Measurements from ENCODE around the gene ANKRD11.
A peak's percentile ranks its signal among the peaks of the same experiment; 100 is the strongest.
"Not testable (repeated sequence)": the region's sequence is repeated elsewhere in the genome, so short reads cannot be mapped to it uniquely, and the experiment has no call there.

Gene ANKRD11

DNA sequence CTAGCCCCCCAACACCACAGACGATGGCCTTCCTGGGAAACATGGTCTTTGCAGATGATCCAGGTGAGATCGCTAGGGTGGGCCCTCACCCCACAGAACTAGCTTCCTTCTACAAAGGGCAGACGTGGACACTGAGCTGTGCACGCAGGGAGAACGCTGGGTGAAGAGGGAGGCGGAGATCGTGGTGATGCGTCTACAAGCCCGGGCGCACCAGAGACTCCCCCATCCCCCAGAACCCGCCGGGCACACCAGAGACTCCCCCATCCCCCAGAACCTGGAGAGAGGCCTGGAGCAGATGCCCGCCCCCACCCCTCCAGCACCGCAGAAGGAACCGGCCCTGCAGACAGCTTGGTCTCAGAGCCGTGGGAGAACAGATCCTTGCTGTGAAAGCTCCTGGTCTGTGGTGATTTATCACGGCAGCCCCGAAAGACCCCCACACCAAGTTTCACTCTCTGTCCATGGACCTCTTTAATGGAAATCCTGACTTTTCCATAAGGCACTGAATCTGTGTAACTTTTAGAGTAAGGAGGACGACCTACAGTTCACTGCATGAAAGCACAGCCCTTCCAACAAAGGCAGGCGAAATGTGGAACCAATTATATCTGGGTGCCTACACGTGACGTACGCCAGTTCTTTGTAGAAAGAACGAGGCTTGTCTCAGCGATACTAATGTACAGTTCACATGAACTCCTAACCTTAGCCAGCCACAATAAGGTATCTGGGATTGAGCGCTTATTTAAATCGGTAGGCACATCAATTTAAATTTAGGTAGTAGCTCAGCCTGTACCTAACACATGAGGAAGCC, 88.5 kb downstream of the ANKRD11 start:
- no peak for DNase-seq

DNA sequence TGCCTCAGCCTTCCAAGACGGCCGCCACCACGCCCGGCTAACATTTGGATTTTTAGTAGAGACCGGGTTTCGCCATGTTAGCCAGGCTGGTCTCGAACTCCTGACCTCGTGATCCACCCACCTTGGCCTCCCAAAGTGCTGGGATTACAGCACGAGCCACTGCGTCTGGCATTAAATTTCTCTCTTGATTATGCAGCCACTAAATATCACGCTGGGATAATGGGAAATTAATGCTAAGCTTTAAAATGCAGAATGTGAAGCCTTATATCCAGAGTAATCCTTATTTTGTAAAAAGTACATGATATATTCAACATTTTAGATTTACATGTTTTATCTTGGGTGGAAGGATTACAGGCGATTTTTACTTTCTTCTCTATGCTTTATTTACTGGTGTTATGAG, 89.2 kb downstream of the ANKRD11 start:
- no peak for DNase-seq

DNA sequence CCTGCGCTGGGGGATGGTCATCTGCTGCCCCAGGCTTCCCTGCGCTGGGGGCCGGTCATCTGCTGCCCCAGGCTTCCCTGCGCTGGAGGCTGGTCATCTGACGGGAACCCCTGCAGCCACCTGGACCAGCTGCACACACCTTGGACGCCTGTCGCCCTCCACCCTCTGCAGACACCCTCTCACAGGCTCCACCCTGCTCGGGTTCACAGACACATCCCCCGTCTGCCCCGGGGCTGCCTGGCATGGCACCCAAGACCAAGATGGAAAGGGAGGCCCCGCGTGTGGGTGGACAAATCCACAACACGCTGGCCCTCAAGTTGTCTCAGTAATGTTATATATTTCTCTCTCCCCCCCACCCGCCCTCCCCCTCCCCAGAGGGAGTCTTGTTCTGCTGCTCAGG, 89.6 kb downstream of the ANKRD11 start:
- DNase-seq = no peak

DNA sequence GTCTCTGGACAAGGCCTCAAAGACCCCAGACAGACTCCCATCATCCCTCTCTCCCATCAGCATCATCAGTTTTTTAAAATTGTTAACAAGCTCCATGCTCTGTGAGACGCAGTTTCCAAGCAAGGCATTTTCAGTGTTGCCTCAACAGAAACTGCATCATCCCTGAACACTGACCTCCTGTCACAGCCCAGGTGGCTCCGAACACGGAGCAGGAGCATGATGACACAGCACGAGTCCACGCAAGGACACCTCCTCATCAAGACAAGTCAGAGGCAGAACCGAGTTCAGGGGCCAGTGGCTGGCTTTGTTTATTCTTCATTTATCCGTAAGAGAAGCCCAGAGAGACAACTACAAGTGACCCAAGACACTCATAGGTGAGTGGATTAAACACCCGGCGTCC, 91.4 kb downstream of the ANKRD11 start:
- no peak for DNase-seq

DNA sequence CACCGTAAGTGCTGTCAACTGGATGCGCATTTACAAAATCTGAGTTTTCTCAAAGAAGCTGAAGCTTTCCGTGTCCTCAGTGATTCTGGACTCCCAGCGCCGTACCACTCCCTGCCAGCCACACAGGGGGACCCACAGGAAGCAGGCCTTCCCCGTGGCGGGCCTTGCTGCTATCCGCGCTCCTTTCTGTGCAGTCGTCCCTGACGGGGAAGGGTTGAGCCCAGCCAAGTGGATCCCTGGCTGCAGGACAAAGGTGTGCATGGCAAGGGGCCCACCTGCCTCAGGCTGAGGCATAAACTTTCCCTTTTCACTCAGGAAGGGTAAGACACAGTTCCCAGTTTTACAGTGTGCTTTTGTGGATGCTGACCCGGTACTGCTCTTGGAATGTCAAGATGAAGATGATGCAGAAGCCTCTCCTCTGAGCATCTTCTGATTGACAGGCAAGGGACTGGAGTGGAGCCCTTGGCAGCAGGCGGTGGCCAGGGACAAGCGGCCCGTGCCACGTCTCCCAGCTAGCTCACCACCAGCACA, 93.0 kb downstream of the ANKRD11 start:
- DNase-seq = no peak

DNA sequence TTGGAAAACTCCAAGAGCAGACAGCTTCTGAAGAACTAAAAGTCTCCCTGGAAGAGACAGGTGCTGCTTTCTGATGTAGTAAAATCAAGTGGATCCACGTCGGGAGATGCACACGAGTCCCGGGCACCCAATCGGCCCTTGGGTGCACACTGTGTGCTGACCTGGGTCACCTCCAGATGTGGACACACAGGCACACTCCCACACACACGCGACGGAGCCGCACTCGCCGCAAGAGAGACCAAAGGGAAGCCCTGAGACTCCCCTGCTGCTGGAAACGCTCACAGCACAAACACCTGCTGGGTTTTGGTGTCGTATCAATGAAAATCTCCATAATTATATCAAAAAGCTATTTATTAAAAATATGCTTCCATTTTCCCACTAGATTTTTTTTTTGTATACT, 94.2 kb downstream of the ANKRD11 start:
- no peak for DNase-seq

DNA sequence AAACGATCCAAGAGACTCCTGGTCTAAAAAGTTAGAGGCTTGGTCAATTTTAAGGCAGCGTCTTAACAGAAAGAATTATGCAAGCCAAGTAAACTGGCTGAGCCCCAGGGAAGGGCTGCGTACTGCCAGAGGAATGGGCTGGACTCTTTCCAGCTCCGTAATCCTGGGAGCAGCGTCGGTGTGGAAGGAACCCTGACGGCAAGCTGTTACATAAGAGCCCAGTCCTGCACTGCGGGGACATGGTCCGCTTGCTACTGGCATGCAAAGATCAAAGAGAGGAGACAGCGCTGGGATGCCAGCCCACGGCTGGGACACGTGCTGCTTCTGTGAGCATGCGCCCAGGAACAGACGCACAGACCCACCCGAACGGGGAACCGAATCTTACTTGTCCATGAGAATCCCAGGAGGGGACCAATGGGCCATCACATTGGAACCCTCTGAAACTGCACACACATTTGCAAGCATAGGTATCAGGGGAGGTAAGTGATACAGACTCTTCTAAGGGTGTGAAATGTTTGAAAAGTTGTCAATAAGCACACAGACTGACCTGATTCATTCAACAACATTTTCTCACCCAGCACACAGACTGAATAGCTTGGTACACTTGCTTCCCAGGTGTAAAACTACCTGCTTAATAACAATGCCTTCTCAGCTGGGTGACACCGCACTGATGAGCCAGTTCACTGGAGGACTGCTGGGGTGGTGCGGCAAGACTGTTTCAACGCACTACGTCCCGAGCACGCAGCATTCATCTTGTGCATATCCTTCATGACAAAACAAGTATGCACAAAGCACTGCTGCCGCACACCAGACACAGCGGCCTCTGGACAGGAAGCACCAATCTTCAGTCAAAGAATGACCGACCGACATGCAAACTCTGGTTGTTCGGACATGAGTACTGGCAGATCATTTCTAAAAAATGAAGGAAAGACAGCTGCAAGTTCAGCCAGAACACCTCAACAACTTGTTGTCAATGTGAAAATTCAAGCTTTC, 94.9 kb downstream of the ANKRD11 start:
- DNase-seq = no peak

DNA sequence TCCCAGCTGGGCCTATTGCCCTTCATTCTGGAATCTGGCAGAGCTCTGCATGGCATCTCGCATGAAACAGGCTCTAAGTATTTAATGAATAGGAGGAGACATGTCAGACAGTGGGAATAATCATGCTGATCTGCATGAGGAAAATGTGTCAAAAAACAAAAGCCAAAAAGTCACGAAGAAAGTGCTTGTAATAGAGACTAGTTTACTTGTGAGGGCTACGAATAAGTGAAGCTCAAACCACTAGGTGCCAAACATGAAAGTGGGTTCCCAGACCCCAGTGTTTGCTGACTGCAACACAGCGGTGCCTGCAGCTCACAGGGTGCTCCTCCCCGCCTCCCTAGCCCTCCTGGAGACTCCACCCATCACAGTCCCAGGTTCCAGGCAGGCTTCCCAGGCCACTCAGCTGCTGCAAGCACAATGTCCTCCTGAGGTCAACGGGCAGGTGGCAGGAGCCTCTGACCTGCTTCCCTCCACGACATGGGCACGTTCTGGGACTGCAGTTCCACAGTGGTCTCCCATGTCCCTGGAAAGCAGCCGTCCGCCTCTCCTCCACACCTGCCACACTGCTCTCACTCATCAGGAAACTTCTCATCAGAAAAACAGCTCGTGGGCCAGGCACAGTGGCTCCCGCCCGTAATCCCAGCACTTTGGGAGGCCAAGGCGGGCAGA, 96.5 kb downstream of the ANKRD11 start:
- DNase-seq = no peak

DNA sequence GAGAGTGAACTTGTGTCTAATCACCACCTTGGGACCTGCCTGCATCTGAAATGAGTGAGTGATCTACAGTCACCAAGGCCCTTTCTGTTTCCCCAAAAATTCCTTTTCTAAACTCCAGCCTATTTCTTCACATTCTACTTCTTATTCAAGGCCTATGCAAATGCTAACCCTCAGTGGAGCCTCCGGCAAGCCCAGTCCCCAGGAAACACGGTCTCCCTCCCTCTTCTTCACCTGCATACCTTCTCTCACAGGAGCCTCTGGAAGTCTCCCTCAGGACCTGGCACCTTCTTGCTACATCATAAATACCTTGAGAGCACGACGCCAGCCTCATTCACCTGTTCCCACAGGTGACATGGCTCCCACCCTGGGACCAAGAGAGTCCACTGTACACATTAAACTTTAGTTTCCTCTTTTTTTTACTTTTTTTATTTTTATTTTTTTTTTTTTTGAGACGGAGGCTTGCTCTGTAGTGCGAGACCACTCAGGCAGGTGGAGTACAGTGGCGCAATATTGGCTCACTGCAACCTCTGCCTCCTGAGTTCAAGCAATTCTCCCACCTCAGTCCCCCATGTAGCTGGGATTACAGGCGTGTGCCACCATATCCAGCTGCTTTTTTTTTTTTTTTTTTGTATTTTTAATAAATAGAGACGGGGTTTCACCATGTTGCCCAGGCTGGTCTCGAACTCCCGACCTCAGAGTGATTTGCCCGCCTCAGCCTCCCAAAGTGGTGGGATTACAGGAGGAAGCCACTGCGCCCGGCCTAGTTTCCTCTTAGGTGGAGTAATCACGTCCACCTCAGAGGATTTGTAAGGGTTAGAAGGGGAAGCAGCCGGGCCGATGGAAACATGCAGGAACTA, 97.3 kb downstream of the ANKRD11 start:
- no peak for DNase-seq

DNA sequence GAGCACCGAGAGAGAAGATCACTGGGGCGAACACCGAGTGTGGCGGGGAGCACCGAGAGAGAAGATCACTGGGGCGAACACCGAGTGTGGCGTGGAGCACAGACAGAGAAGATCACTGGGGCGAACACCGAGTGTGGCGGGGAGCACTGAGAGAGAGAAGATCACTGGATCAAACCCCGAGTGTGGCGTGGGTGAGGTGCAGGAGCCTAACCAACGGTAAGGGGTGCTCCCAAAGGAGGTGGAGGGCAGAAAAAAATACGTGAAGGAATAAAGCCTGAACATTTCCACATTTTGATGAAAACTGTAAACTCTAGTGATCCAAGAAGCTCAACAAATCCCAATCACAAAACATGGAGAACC, 100.2 kb downstream of the ANKRD11 start:
- DNase-seq = not testable (repeated sequence)

DNA sequence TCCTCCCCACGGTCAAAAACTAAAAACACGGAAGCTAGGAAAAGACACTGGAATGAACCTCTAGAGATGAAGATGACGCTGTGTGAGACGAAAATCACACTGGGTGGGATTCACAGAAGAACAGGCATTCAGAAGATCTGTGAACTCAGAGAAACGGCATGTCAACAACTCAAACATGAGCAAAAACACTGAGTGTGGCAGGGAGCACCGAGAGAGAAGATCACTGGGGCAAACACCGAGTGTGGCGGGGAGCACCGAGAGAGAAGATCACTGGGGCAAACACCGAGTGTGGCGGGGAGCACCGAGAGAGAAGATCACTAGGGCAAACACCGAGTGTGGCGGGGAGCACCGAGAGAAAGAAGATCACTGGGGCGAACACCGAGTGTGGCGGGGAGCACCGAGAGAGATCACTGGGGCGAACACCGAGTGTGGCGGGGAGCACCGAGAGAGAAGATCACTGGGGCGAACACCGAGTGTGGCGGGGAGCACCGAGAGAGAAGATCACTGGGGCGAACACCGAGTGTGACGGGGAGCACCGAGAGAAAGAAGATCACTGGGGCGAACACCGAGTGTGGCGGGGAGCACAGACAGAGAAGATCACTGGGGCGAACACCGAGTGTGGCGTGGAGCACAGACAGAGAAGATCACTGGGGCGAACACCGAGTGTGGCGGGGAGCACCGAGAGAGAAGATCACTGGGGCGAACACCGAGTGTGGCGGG, 100.7 kb downstream of the ANKRD11 start:
- DNase-seq = not testable (repeated sequence)

DNA sequence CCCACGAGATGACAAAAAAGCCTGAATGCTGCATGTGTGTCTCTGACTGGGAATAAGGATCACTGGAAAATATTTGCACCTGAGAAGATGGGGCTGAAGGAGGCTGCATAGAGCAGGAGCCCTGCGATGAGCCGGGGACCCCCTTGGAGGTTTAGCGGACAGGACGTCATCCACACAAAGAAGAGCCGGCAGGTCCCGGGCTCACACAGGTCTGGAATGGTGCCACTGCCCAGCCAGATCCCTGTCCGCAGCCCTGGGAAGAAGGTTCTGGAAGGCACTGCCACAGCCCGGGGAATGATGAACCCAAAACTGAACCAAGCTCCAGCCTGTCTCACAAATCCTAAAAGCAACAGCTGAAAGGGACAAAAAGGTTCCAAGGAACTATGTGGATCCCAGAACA, 101.8 kb downstream of the ANKRD11 start:
- no peak for DNase-seq

DNA sequence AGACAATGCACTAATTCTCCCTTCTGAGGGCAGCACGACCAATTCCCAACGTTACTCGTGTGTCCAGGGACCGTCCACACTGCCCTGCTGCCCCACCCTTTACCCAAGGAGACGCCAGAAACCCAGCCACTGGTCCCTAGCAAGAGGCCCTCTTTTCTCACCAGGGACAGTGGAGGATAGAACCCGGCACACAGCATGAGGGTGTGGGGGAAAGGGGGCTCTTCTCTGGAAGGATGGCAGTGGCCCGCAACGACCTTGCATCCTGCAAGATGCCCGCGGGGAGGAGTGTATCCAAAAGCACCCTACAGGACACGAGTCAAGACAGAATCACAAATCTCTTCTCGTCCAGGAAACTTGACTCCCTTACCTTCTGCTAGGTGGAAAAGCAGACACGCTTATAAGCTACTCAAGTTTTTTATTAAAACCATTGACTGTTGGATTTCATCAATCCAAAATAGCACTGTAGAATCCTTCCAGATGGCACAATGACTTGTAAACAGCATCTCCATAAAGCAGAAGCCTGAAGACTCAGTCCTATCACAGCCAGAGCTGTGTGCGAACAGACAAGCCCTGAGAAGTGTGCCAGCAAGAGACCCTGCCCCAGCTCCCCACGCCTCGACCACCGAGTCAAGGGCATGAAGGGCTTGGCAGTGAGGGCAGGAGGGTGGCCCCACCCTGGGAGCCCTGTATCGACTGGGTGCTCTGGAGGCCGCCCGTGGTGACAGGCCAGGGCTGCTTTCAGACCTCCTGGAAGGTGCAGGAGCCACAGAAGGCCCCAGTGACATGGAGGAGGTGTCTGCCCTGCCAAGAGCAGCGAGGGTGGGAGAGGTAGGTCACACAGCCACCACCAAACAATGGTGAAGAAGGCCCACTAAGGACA, 103.8 kb downstream of the ANKRD11 start:
- no peak for DNase-seq

DNA sequence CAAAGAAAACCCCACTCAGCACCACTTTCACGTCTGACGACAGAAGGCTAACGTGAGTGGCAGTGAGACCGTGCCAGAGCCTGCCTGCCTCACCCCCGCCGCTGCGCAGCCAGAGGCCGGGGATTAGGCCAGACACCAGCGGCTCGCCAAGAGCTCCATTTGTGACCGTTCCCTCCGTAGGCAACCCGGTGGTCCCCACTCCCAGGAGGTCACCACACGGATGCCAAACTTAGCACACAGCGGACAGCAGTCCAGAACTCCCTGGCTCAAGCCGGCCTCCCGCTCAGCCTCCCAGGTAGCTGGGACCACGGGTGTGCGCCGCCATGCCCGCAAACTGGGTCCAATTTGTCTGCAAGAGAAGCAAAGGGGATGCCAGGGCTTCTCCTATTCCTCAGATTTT, 104.6 kb downstream of the ANKRD11 start:
- no peak for DNase-seq

DNA sequence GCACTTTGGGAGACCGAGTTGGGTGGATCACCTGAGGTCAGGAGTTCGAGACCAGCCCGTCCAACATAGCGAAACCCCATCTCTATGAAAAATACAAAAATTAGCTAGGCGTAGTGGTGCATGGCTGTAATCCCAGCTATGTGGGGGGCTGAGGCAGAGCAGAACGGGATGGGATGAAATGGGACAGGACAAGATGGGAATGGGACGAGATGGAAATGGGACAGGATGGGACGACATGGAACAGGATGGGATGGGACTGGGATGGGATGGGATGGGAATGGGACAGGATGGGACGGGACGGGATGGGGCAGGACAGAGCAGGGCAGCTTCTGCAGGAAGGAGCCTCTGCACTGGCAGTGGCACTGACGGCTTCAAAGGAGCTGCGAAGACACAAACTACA, 106.1 kb downstream of the ANKRD11 start:
- no peak for DNase-seq

DNA sequence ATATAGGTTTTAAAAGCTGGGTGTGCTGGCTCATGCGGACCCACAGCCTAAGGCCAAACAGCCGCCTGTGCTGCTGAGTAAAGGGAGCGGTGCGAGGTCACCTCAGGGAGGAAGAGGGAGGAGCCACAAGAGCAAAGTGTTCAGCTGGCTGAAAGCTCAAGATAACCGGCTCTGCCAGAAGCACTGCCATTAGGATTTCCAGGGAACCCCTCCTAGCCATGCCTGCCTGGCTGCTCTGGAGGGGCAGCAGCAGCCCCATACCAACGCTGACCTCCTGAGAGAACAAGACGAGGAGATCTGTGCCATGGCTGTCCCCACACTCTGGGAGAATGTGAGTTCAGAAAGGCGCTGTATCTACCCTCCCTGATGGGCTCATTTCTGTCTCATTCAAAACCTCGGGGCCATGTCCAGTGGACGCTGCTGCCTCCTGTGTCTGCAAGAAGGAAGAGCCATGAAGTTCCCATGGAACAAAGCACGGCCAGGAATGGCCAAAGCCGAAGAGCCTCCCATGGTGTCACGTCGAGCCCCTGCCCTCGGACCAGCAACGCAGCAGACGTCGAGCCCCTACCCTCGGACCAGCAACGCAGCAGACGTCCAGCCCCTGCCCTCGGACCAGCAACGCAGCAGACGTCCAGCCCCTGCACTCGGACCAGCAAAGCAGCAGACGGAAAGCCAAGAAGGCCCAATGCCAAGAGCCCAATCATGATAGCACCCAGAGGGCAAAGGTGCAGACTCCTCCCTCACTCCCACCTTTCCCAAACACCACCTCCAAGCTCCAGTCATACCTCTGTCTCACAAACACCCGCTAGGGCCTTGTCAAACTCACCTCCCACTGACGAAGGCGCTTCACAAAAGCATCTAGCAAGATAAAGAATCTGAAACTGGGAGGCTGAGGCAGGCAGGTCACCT, 107.0 kb downstream of the ANKRD11 start:
- DNase-seq = peak; percentile 33

DNA sequence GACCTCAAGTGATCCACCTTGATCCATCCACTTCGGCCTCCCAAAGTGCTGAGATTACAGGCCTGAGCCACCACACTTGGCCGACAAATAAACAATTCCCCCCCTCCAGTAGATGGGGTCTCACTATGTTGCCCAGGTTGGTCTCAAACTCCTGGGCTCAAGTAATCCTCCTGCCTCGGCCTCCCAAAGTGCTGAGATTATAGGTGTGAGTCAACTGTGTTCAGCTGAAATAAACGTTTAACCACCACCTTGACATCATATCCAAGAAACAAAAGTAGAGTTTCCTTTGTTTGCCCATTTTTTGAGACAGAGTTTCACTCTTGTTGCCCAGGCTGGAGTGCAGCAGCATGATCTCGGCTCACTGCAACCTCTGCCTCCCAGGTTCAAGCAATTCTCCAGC, 107.8 kb downstream of the ANKRD11 start:
- DNase-seq = not testable (repeated sequence)

DNA sequence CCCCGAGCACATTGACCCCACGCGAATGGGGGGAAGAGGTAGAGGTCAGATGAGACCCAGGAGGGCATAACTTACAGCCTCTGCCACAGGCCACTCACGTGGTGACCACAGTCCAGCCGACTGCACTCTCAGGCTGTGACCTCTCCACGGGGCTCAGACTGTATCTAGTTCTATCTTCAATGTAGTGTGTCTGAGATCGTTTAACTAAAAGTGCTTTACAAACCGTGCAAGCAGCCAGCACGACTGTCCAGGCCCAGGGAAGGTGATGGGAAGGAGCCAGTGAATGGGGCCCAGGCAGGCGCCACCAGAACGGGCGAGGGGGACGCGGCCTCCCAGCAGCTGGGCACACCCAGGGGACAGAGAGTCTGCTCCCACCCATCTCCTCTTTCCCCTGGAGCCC, 108.6 kb downstream of the ANKRD11 start:
- no peak for DNase-seq

DNA sequence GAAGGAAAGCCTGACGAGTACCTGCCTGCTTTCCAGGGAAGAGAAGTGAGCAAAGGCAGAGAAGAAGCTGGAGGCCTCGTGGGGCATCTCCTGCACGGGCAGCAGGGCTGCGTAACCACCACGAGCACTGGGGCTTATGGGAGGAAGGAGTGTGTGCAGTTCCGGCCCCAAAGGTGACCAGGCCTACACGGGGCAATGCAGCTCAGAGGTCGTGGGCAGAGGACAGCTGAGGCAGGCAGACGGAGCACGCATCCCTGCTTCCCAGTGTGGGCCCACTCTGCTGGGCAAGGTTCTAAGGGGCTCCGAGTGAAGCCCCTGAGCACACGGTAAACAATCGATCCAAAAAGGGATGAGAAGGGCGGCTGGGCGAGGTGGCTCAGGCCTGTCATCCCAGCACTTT, 109.7 kb downstream of the ANKRD11 start:
- no peak for DNase-seq
